Measurements from ENCODE around the gene ZFX.
"Not testable (repeated sequence)": the region's sequence is repeated elsewhere in the genome, so short reads cannot be mapped to it uniquely, and the experiment has no call there.

DNA sequence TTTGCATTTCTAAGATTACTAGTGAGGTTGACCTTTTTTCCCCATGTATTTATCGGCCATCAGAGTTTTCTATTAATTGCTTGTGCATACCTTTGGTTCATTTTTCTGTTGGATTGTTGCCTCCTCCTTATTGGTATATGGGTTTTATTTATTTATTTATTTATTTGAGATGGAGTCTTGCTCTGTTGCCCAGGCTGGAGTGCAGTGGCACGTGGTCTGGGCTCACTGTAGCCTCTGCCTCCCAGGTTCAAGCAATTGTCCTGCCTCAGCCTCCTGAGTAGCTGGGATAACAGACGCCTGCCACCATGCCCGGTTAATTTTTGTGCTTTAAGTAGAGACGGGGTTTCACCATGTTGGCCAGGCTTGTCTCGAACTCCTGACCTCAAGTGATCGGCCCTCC is 6.2 kb downstream of the ZFX start:
- TF ChIP-seq, protein P1, sequence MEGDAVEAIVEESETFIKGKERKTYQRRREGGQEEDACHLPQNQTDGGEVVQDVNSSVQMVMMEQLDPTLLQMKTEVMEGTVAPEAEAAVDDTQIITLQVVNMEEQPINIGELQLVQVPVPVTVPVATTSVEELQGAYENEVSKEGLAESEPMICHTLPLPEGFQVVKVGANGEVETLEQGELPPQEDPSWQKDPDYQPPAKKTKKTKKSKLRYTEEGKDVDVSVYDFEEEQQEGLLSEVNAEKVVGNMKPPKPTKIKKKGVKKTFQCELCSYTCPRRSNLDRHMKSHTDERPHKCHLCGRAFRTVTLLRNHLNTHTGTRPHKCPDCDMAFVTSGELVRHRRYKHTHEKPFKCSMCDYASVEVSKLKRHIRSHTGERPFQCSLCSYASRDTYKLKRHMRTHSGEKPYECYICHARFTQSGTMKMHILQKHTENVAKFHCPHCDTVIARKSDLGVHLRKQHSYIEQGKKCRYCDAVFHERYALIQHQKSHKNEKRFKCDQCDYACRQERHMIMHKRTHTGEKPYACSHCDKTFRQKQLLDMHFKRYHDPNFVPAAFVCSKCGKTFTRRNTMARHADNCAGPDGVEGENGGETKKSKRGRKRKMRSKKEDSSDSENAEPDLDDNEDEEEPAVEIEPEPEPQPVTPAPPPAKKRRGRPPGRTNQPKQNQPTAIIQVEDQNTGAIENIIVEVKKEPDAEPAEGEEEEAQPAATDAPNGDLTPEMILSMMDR (conservative IDR thresholded peaks at IDR 0.05; ENCODE audit: low read length): not testable (repeated sequence)
- TF ChIP-seq EZH2phosphoT487 (IDR thresholded peaks at IDR 0.05; ENCODE audit: borderline replicate concordance): not testable (repeated sequence)

Measured in Loucy (cell line).